IMR-90 (cell line): Measurements from ENCODE around the gene RNF182. TPM values are rescaled to one million over a fixed set of nuclear protein-coding genes. Genes with fewer than 3 reads are reported as not detected.

Experiments used
- ATAC-seq: fragments of 200-7000 bp; cut with Tn5 transposase; 2 replicates; pipeline ENCODE4 v1.9.1; 2020; ENCODE audit warnings: low read depth, mild to moderate bottlenecking, moderate library complexity
- BruUV-seq: library from RNA; stranded (reverse); fragments of 400-500 nt; replicated peaks from 2 replicates; lab custom pipeline; 2021; lab: Mats Ljungman, UMichigan
- CTCF ChIA-PET: fragments of 300-600 bp; formaldehyde crosslinking; extraction: SDS; loops from one replicate; lab custom pipeline; 2021; ENCODE audit warnings: antibody characterized with exemption; lab: Yijun Ruan, JAX
- POLR2A ChIA-PET: fragments of 300-600 bp; sonication (Branson Sonifier 250); formaldehyde crosslinking; loops from one replicate; lab custom pipeline; 2022; ENCODE audit warnings: antibody characterized with exemption; ENCODE audit not compliant: unreplicated experiment; lab: Charles Lee
- DNase-seq: peaks from one replicate; pipeline ENCODE4 v3.0.0; 2013
- H2AFZ ChIP-seq: replicated peaks from 2 replicates; pipeline ENCODE3; 2013; ENCODE audit warnings: low read length, mild to moderate bottlenecking; ENCODE audit not compliant: poor library complexity
- H2AK5ac ChIP-seq: 2 replicates; pipeline ENCODE4 v1.6.1; 2013; ENCODE audit warnings: low read depth, low read length, inconsistent platforms
- H2AK9ac ChIP-seq: replicated peaks from 2 replicates; pipeline ENCODE3; 2013; ENCODE audit warnings: mild to moderate bottlenecking, low read depth, low read length, moderate library complexity; ENCODE audit not compliant: poor library complexity
- H2BK120ac ChIP-seq: 2 replicates; pipeline ENCODE4 v1.6.1; 2013; ENCODE audit warnings: low read depth, low read length, inconsistent platforms
- H2BK15ac ChIP-seq: 3 replicates; pipeline ENCODE4 v1.6.1; 2013; ENCODE audit warnings: low read depth, low read length, inconsistent platforms
- H2BK20ac ChIP-seq: 2 replicates; pipeline ENCODE4 v1.6.1; 2013; ENCODE audit warnings: low read depth, mild to moderate bottlenecking, inconsistent platforms, low read length, moderate library complexity
- H2BK5ac ChIP-seq: 2 replicates; pipeline ENCODE4 v1.6.1; 2013; ENCODE audit warnings: mild to moderate bottlenecking, low read depth, low read length, inconsistent platforms; ENCODE audit not compliant: poor library complexity, severe bottlenecking
- H3K14ac ChIP-seq: replicated peaks from 2 replicates; pipeline ENCODE4 v1.6.1; 2013; ENCODE audit warnings: low read depth, low read length, inconsistent platforms
- H3K18ac ChIP-seq: 2 replicates; pipeline ENCODE4 v1.6.1; 2013; ENCODE audit warnings: low read depth, low read length, control low read depth
- H3K23ac ChIP-seq: 2 replicates; pipeline ENCODE4 v1.6.1; 2013; ENCODE audit warnings: low read depth, low read length, inconsistent platforms
- H3K27ac ChIP-seq: 2 replicates; pipeline ENCODE4 v1.5.1; 2013; ENCODE audit warnings: mild to moderate bottlenecking, control low read depth, low read length; ENCODE audit not compliant: insufficient read depth
- H3K27me3 ChIP-seq: 2 replicates; pipeline ENCODE4 v1.6.1; 2013; ENCODE audit warnings: low read length; ENCODE audit not compliant: control insufficient read depth, insufficient read depth
- H3K36me3 ChIP-seq: 2 replicates; pipeline ENCODE4 v1.6.1; 2013; ENCODE audit warnings: low read length, mixed read lengths; ENCODE audit not compliant: control insufficient read depth, insufficient read depth
- H3K4ac ChIP-seq: 2 replicates; pipeline ENCODE4 v1.6.1; 2013; ENCODE audit warnings: low read depth, low read length, inconsistent platforms
- H3K4me1 ChIP-seq: 2 replicates; pipeline ENCODE4 v1.6.1; 2013; ENCODE audit warnings: low read length, mixed read lengths; ENCODE audit not compliant: control insufficient read depth, insufficient read depth
- H3K4me2 ChIP-seq: 2 replicates; pipeline ENCODE4 v1.6.1; 2013; ENCODE audit warnings: low read depth, mild to moderate bottlenecking, control low read depth, low read length, moderate library complexity
- H3K4me3 ChIP-seq: 2 replicates; pipeline ENCODE4 v1.5.1; 2013; ENCODE audit warnings: low read depth, mild to moderate bottlenecking, control low read depth, low read length, moderate library complexity; ENCODE audit not compliant: insufficient read depth
- H3K56ac ChIP-seq: 2 replicates; pipeline ENCODE4 v1.6.1; 2013; ENCODE audit warnings: low read length, inconsistent platforms; ENCODE audit not compliant: insufficient read depth; ENCODE audit errors: extremely low read depth
- H3K79me1 ChIP-seq, 2 experiments: 2 replicates each; pipeline ENCODE4 v1.6.1; 2013; ENCODE audit warnings: low read length in 2 of 2, inconsistent platforms in 1 of 2, low read depth in 1 of 2
- H3K9ac ChIP-seq: 2 replicates; pipeline ENCODE4 v1.6.1; 2013; ENCODE audit warnings: low read depth, low read length, control low read depth
- H3K9me1 ChIP-seq: 2 replicates; pipeline ENCODE4 v1.6.1; 2013; ENCODE audit warnings: low read length, inconsistent platforms; ENCODE audit not compliant: insufficient read depth
- H3K9me3 ChIP-seq: 2 replicates; pipeline ENCODE4 v1.6.1; 2013; ENCODE audit warnings: low read length; ENCODE audit not compliant: control insufficient read depth, insufficient read depth
- H4K20me1 ChIP-seq: 2 replicates; pipeline ENCODE4 v1.6.1; 2013; ENCODE audit warnings: low read length, inconsistent platforms; ENCODE audit not compliant: insufficient read depth
- H4K5ac ChIP-seq: 2 replicates; pipeline ENCODE4 v1.6.1; 2013; ENCODE audit warnings: mild to moderate bottlenecking, low read depth, low read length, control low read depth
- H4K8ac ChIP-seq, 2 experiments: 2 replicates each; pipeline ENCODE4 v1.6.1; 2013; ENCODE audit warnings: low read depth in 2 of 2, low read length in 2 of 2, control low read depth in 1 of 2, inconsistent platforms in 1 of 2
- H4K91ac ChIP-seq: 2 replicates; pipeline ENCODE4 v1.6.1; 2013; ENCODE audit warnings: low read depth, low read length, inconsistent platforms; ENCODE audit not compliant: insufficient read depth
- BHLHE40 ChIP-seq: fragments of 150-350 bp; IDR thresholded peaks from 2 replicates; pipeline ENCODE4 v1.6.1; 2016; ENCODE audit warnings: mild to moderate bottlenecking, low read depth, low read length
- CEBPB ChIP-seq: IDR thresholded peaks from 2 replicates; pipeline ENCODE4 v1.6.1; 2012; ENCODE audit warnings: low read depth, low read length, improper control_type of control experiment
- CHD1 ChIP-seq: IDR thresholded peaks from 2 replicates; pipeline ENCODE4 v1.6.1; 2012; ENCODE audit warnings: low read depth, low read length, improper control_type of control experiment
- CTCF ChIP-seq: conservative IDR thresholded peaks from 2 replicates; pipeline ENCODE4 v1.5.1; 2012; ENCODE audit warnings: mild to moderate bottlenecking, low read depth, low read length, improper control_type of control experiment
- ELK1 ChIP-seq: fragments of 150-350 bp; IDR thresholded peaks from 2 replicates; pipeline ENCODE4 v1.6.1; 2016; ENCODE audit warnings: low read depth, mild to moderate bottlenecking, low read length, moderate library complexity, borderline replicate concordance
- FOS ChIP-seq: fragments of 150-350 bp; IDR thresholded peaks from 2 replicates; pipeline ENCODE4 v1.6.1; 2016; ENCODE audit warnings: low read depth, low read length
- MAFK ChIP-seq: IDR thresholded peaks from 2 replicates; pipeline ENCODE4 v1.6.1; 2012; ENCODE audit warnings: low read depth, low read length, improper control_type of control experiment
- MAZ ChIP-seq: IDR thresholded peaks from 2 replicates; pipeline ENCODE4 v1.6.1; 2012; ENCODE audit warnings: low read depth, mild to moderate bottlenecking, low read length, improper control_type of control experiment, moderate library complexity, borderline replicate concordance
- MXI1 ChIP-seq: IDR thresholded peaks from 2 replicates; pipeline ENCODE4 v1.6.1; 2012; ENCODE audit warnings: low read depth, mild to moderate bottlenecking, low read length, moderate library complexity, borderline replicate concordance
- NFE2L2 ChIP-seq: fragments of 150-350 bp; IDR thresholded peaks from 2 replicates; pipeline ENCODE4 v1.6.1; 2016; ENCODE audit warnings: low read depth, mild to moderate bottlenecking, low read length
- POLR2A ChIP-seq: IDR thresholded peaks from 2 replicates; pipeline ENCODE4 v1.6.1; 2012; ENCODE audit warnings: mild to moderate bottlenecking, low read depth, low read length
- RAD21 ChIP-seq: IDR thresholded peaks from 2 replicates; pipeline ENCODE4 v1.6.1; 2012; ENCODE audit warnings: low read length, improper control_type of control experiment
- RCOR1 ChIP-seq: IDR thresholded peaks from 2 replicates; pipeline ENCODE4 v1.6.1; 2012; ENCODE audit warnings: mild to moderate bottlenecking, low read length, improper control_type of control experiment; ENCODE audit not compliant: insufficient replicate concordance
- RFX5 ChIP-seq: IDR thresholded peaks from 2 replicates; pipeline ENCODE4 v1.8.0; 2012; ENCODE audit warnings: low read depth, mild to moderate bottlenecking, low read length, moderate library complexity
- SMC3 ChIP-seq: fragments of 150-350 bp; IDR thresholded peaks from 2 replicates; pipeline ENCODE4 v1.6.1; 2016; ENCODE audit warnings: low read depth, mild to moderate bottlenecking, antibody characterized with exemption, low read length, moderate library complexity
- USF2 ChIP-seq: fragments of 150-350 bp; IDR thresholded peaks from 2 replicates; pipeline ENCODE4 v1.6.1; 2017; ENCODE audit warnings: mild to moderate bottlenecking, antibody characterized with exemption, low read length, low read depth
- WGBS, 2 experiments: methylation state at CpG; one replicate each; pipeline versions ENCODE4 v1.1.5 to v1.1.7; 2013; ENCODE audit warnings: missing lambda C conversion rate in 2 of 2; ENCODE audit not compliant: insufficient read length in 1 of 2; ENCODE audit errors: extremely low coverage in 2 of 2; 5-methylcytosine and 5-hydroxymethylcytosine counted together
- dilution Hi-C: fragments of 300-500 bp; cut with HindIII; formaldehyde crosslinking; loops from one replicate; pipeline ENCODE4 v1.14.3; 2018; ENCODE audit warnings: low sequenced_read_pairs; ENCODE audit not compliant: unreplicated experiment
- in situ Hi-C: fragments of 300-500 bp; cut with MboI; formaldehyde crosslinking; loops from 3 replicates; pipeline ENCODE4 v1.14.3; 2019; ENCODE audit warnings: low sequenced_read_pairs, inconsistent platforms, mixed read lengths
- intact Hi-C: fragments of 100-400 bp; cut with micrococcal nuclease; formaldehyde crosslinking; loops from 2 replicates; pipeline ENCODE4 v1.10.0; 2022
- polyA plus RNA-seq, 3 experiments: library from polyadenylated mRNA; depleted of rRNA; stranded (reverse); fragments of >200 nt; gene quantifications; 2 replicates each; pipeline ENCODE4 v1.2.3, GENCODE V29; 2012; ENCODE audit warnings: low replicate concordance in 1 of 3
- total RNA-seq: library from RNA; depleted of rRNA; stranded (reverse); fragments of >200 nt; gene quantifications from 2 replicates; pipeline ENCODE4 v1.2.3, GENCODE V29; 2012

Gene RNF182
- total and polyA plus RNA-seq, 2 of the 4 experiments (the other 2 are of a cell fraction) = 4.1 to 9.1 TPM

GRCh38 chr6:13932785-13933184, 8.0 kb downstream of the RNF182 start:
- no peaks in the 10 kb centered on the region for H3K36me3 ChIP-seq
- no peak overlapping the region for H3K23ac ChIP-seq
- H3K9me3 ChIP-seq = no peaks in the 10 kb centered on the region
- no peak overlapping the region for H2BK15ac ChIP-seq
- no peak overlapping the region for H2BK5ac ChIP-seq
- H3K14ac ChIP-seq = no peak overlapping the region
- no peaks in the 10 kb centered on the region for H3K27me3 ChIP-seq
- H3K18ac ChIP-seq = no peak overlapping the region
- H2BK120ac ChIP-seq = no peak overlapping the region
- no peak overlapping the region for H3K9ac ChIP-seq
- WGBS, 2 experiments = no CpG with 5 or more reads among the region's 1 CpG
- ATAC-seq (no peak), DNase-seq (no peak)
- TF ChIP-seq CTCF (no peak), CHD1 (no peak), MAFK (no peak), ELK1 (no peak), NFE2L2 (no peak), FOS (no peak), USF2 (no peak), MAZ (no peak), RCOR1 (no peak), BHLHE40 (no peak), CEBPB (no peak), MXI1 (no peak), SMC3 (no peak), RFX5 (no peak), POLR2A (no peak), RAD21 (no peak)
- no peak overlapping the region for H2AFZ ChIP-seq
- no peak overlapping the region for H3K27ac ChIP-seq
- no peak overlapping the region for H2BK20ac ChIP-seq
- H3K79me1 ChIP-seq = peaks cover 4 to 6% of the 10 kb centered on the region in 2 experiments; a peak in 3 of 4 replicates
- ChIA-PET POLR2A (interaction anchor here (0.6 kb wide), 1 partner anchor 252 kb away, joined by 4 read pairs; no protein-coding TSS in a partner anchor), CTCF (no interaction called here)
- H3K4ac ChIP-seq = no peak overlapping the region
- no peak overlapping the region for H4K5ac ChIP-seq
- no peak overlapping the region for H3K4me2 ChIP-seq
- intact Hi-C loops (no loop called here), in situ Hi-C loops (no loop called here), dilution Hi-C loops (no loop called here)
- H4K91ac ChIP-seq = no peak overlapping the region
- H2AK5ac ChIP-seq = no peak overlapping the region
- H3K9me1 ChIP-seq = no peaks in the 10 kb centered on the region
- H4K20me1 ChIP-seq = no peaks in the 10 kb centered on the region
- no peak overlapping the region for H4K8ac ChIP-seq
- no peaks in the 10 kb centered on the region for H3K4me1 ChIP-seq
- H3K4me3 ChIP-seq = no peak overlapping the region
- H2AK9ac ChIP-seq = no peak overlapping the region
- no TSS peak for BruUV-seq
- H3K56ac ChIP-seq = no peak overlapping the region
